ENCODE measurements around the gene TMEM134. TPM values are rescaled to one million over a fixed set of nuclear protein-coding genes. Genes with fewer than 3 reads are reported as not detected.

TMEM134 gene
- total RNA-seq, 1 experiment from 2014 or later: 52.2 TPM

GRCh38 chr11:67419325-67420049, 49.6 kb downstream of the TMEM134 start:
- TF ChIP-seq CTCF (IDR thresholded peaks at IDR 0.05; ENCODE audit: insufficient read depth in 1 of 2, low read depth in 1 of 2, low read length in 1 of 2, severe bottlenecking in 1 of 2, unreplicated experiment in 1 of 2): no peak
- Mint-ChIP-seq H3K4me3 (ENCODE audit: unreplicated experiment) (peak overlapping the region; percentile 71), H3K36me3 (ENCODE audit: insufficient read depth, unreplicated experiment) (peaks cover 29% of the 10 kb centered on the region), H3K4me1 (ENCODE audit: low read depth, unreplicated experiment) (peaks cover 36% of the 10 kb centered on the region), H3K27ac (ENCODE audit: unreplicated experiment) (peak overlapping the region; percentile 68), H3K27me3 (ENCODE audit: insufficient read depth, unreplicated experiment) (no peaks in the 10 kb centered on the region), H3K9me3 (ENCODE audit: unreplicated experiment) (no peaks in the 10 kb centered on the region)
- ChIA-PET POLR2A (interaction anchor here (0.6 to 1.7 kb wide), 3 partner anchors 18 to 88 kb away, joined by 5 to 18 read pairs (median 9); partner anchors contain the start of genes CDK2AP2, CORO1B and PPP1CA), CTCF (interaction anchor here (1.4 to 4.1 kb wide), 3 partner anchors 12 to 28 kb away, joined by 3 to 45 read pairs (median 9); partner anchors contain the start of genes PPP1CA and RAD9A)
- no peaks in the 10 kb centered on the region for H3K27me3 ChIP-seq (replicated peaks; ENCODE audit: control insufficient read depth, insufficient read depth, low read length)
- no peaks in the 10 kb centered on the region for H3K36me3 ChIP-seq (ENCODE audit: control insufficient read depth, insufficient read depth, low read length)
- intact Hi-C loops (cut with micrococcal nuclease; ENCODE audit: unreplicated experiment): loop anchor here (2.0 kb wide), 1 partner anchor 49 kb away; the partner anchor contains the start of gene TMEM134
- no peaks in the 10 kb centered on the region for H3K9me3 ChIP-seq
- no TSS peak for BruUV-seq (replicated peaks)
- H3K4me3 ChIP-seq (ENCODE audit: low read depth, low read length): no peak overlapping the region; the same call in 1 of the 2 replicates
- no peak for DNase-seq
- peaks cover 18% of the 10 kb centered on the region for H3K4me1 ChIP-seq

GRCh38 chr11:67418476-67419281, 50.4 kb downstream of the TMEM134 start:
- Histone ChIP-seq H3K36me3 (ENCODE audit: control insufficient read depth, insufficient read depth, low read length) (no peaks in the 10 kb centered on the region), H3K4me3 (ENCODE audit: low read depth, low read length) (no peak overlapping the region), H3K4me1 (peaks cover 18% of the 10 kb centered on the region), H3K27me3 (replicated peaks; ENCODE audit: control insufficient read depth, insufficient read depth, low read length) (no peaks in the 10 kb centered on the region), H3K9me3 (no peaks in the 10 kb centered on the region)
- no peak for DNase-seq
- POLR2A ChIA-PET: interaction anchor here (0.6 to 1.1 kb wide), 3 partner anchors 17 to 25 kb away, joined by 3 to 5 read pairs (median 4); partner anchors contain the start of genes CORO1B and PPP1CA
- intact Hi-C loops (cut with micrococcal nuclease; ENCODE audit: unreplicated experiment): no loop called here
- Mint-ChIP-seq H3K36me3 (ENCODE audit: insufficient read depth, unreplicated experiment) (peaks cover 29% of the 10 kb centered on the region), H3K27ac (ENCODE audit: unreplicated experiment) (no peak overlapping the region), H3K4me1 (ENCODE audit: low read depth, unreplicated experiment) (peaks cover 36% of the 10 kb centered on the region), H3K9me3 (ENCODE audit: unreplicated experiment) (no peaks in the 10 kb centered on the region), H3K4me3 (ENCODE audit: unreplicated experiment) (peak overlapping the region; percentile 71), H3K27me3 (ENCODE audit: insufficient read depth, unreplicated experiment) (no peaks in the 10 kb centered on the region)
- BruUV-seq (replicated peaks): no TSS peak
- CTCF ChIA-PET: interaction anchor here (1.4 to 4.1 kb wide), 2 partner anchors 11 to 17 kb away, joined by 3 to 45 read pairs; partner anchors contain the start of gene PPP1CA
- no peak for TF ChIP-seq CTCF (IDR thresholded peaks at IDR 0.05; ENCODE audit: insufficient read depth in 1 of 2, low read depth in 1 of 2, low read length in 1 of 2, severe bottlenecking in 1 of 2, unreplicated experiment in 1 of 2)

GRCh38 chr11:67417425-67417824, 51.6 kb downstream of the TMEM134 start:
- peaks cover 28% of the 10 kb centered on the region for H3K4me1 Mint-ChIP-seq (ENCODE audit: low read depth, unreplicated experiment)
- intact Hi-C loops (cut with micrococcal nuclease; ENCODE audit: unreplicated experiment): no loop called here
- Histone ChIP-seq H3K4me1 (peaks cover 18% of the 10 kb centered on the region), H3K27me3 (replicated peaks; ENCODE audit: control insufficient read depth, insufficient read depth, low read length) (no peaks in the 10 kb centered on the region), H3K9me3 (no peaks in the 10 kb centered on the region), H3K36me3 (ENCODE audit: control insufficient read depth, insufficient read depth, low read length) (no peaks in the 10 kb centered on the region), H3K4me3 (ENCODE audit: low read depth, low read length) (no peak overlapping the region)
- no peak for TF ChIP-seq CTCF (IDR thresholded peaks at IDR 0.05; ENCODE audit: insufficient read depth in 1 of 2, low read depth in 1 of 2, low read length in 1 of 2, severe bottlenecking in 1 of 2, unreplicated experiment in 1 of 2)
- H3K4me3 Mint-ChIP-seq (ENCODE audit: unreplicated experiment): no peak overlapping the region
- ChIA-PET POLR2A (interaction anchor here (1.1 kb wide), 2 partner anchors 15 to 16 kb away, joined by 4 to 8 read pairs; partner anchors contain the start of gene PPP1CA), CTCF (interaction anchor here (4.1 kb wide), 1 partner anchor 16 kb away, joined by 45 read pairs; the partner anchor contains the start of gene PPP1CA)
- no peak for DNase-seq
- H3K36me3 Mint-ChIP-seq (ENCODE audit: insufficient read depth, unreplicated experiment): peaks cover 22% of the 10 kb centered on the region
- H3K27me3 Mint-ChIP-seq (ENCODE audit: insufficient read depth, unreplicated experiment): no peaks in the 10 kb centered on the region
- no TSS peak for BruUV-seq (replicated peaks)
- no peak overlapping the region for H3K27ac Mint-ChIP-seq (ENCODE audit: unreplicated experiment)
- no peaks in the 10 kb centered on the region for H3K9me3 Mint-ChIP-seq (ENCODE audit: unreplicated experiment)

Measured in Caco-2 (cell line).